HFFc6 (cell line): Measurements from ENCODE around the gene PANK2. TPM values are rescaled to one million over a fixed set of nuclear protein-coding genes. Genes with fewer than 3 reads are reported as not detected.

Experiments
- DNase-seq: peaks from one replicate; pipeline ENCODE4 v3.0.0-alpha.2; 2018
- H3K27ac Mint-ChIP-seq: 2 replicates; pipeline ENCODE4 v1.8.0; 2020; ENCODE audit warnings: mild to moderate bottlenecking, mixed read lengths
- H3K27me3 Mint-ChIP-seq: 2 replicates; pipeline ENCODE4 v1.8.0; 2021; ENCODE audit warnings: mild to moderate bottlenecking, moderate library complexity, mixed read lengths; ENCODE audit not compliant: insufficient read depth
- H3K36me3 Mint-ChIP-seq: 2 replicates; pipeline ENCODE4 v1.8.0; 2021; ENCODE audit warnings: low read depth, mixed read lengths
- H3K4me1 Mint-ChIP-seq: 2 replicates; pipeline ENCODE4 v1.8.0; 2020; ENCODE audit warnings: low read depth, mixed read lengths
- H3K4me3 Mint-ChIP-seq: 2 replicates; pipeline ENCODE4 v1.8.0; 2020; ENCODE audit warnings: mild to moderate bottlenecking, moderate library complexity, mixed read lengths
- H3K9me3 Mint-ChIP-seq: 2 replicates; pipeline ENCODE4 v1.8.0; 2020; ENCODE audit warnings: mild to moderate bottlenecking, mixed read lengths
- CTCF ChIP-seq: fragments of 200-600 bp; sonication (generic); IDR thresholded peaks from 2 replicates; pipeline ENCODE4 v1.5.0; 2021; ENCODE audit warnings: antibody characterized with exemption, mild to moderate bottlenecking
- total RNA-seq, 6 experiments: library from RNA; stranded (reverse); fragmentation: NEBNext Ultra II Directional; extraction: Animal tissue kit (Norgen Biotek cat#: 25700); gene quantifications; 2 replicates in 1 of 6; 3 replicates in 5 of 6; pipeline ENCODE4 v1.2.3, GENCODE V29; 2021

Gene PANK2
- total RNA-seq, 6 experiments from 2014 or later, result 34.5 to 40.7 (median 38.3) TPM

GRCh38 chr20:3865152-3865886 lies 23.9 kb upstream of the PANK2 start:
- Mint-ChIP-seq H3K27me3 (peaks cover under 1% of the 10 kb centered on the region; the same call in 1 of the 2 replicates), H3K36me3 (peaks cover 35% of the 10 kb centered on the region), H3K9me3 (no peaks in the 10 kb centered on the region), H3K4me3 (no peak overlapping the region), H3K27ac (no peak overlapping the region), H3K4me1 (peaks cover 2% of the 10 kb centered on the region; the same call in 1 of the 2 replicates)
- no peak for DNase-seq
- no peak for TF ChIP-seq CTCF

GRCh38 chr20:3865887-3866407 lies 23.2 kb upstream of the PANK2 start:
- no peaks in the 10 kb centered on the region for H3K9me3 Mint-ChIP-seq
- no peak overlapping the region for H3K27ac Mint-ChIP-seq
- H3K27me3 Mint-ChIP-seq, result peaks cover 3% of the 10 kb centered on the region
- no peak overlapping the region for H3K4me3 Mint-ChIP-seq
- DNase-seq, result no peak
- H3K36me3 Mint-ChIP-seq, result peaks cover 41% of the 10 kb centered on the region
- TF ChIP-seq CTCF, result no peak
- H3K4me1 Mint-ChIP-seq, result peaks cover 9% of the 10 kb centered on the region

GRCh38 chr20:3866464-3866863 lies 22.7 kb upstream of the PANK2 start:
- no peak for TF ChIP-seq CTCF
- Mint-ChIP-seq H3K9me3 (no peaks in the 10 kb centered on the region), H3K27ac (no peak overlapping the region), H3K27me3 (peaks cover 3% of the 10 kb centered on the region), H3K36me3 (peaks cover 37% of the 10 kb centered on the region), H3K4me1 (peaks cover 14% of the 10 kb centered on the region), H3K4me3 (no peak overlapping the region)
- DNase-seq, result no peak

- no peak overlapping the region for H3K4me3 Mint-ChIP-seq
- H3K27ac Mint-ChIP-seq, result no peak overlapping the region
- peaks cover 28% of the 10 kb centered on the region for H3K36me3 Mint-ChIP-seq
- H3K27me3 Mint-ChIP-seq, result peaks cover 3% of the 10 kb centered on the region
- H3K9me3 Mint-ChIP-seq, result no peaks in the 10 kb centered on the region
- DNase-seq, result no peak
- peaks cover 18% of the 10 kb centered on the region for H3K4me1 Mint-ChIP-seq
- no peak for TF ChIP-seq CTCF
These were observed 21.4 kb upstream of the PANK2 start for GRCh38 chr20:3867802-3868201.

GRCh38 chr20:3869839-3870634 lies 19.1 kb upstream of the PANK2 start:
- H3K27ac Mint-ChIP-seq, result peak overlapping the region; percentile 80; the same call in 1 of the 2 replicates
- no peaks in the 10 kb centered on the region for H3K9me3 Mint-ChIP-seq
- peaks cover 28% of the 10 kb centered on the region for H3K4me1 Mint-ChIP-seq
- H3K4me3 Mint-ChIP-seq, result no peak overlapping the region
- peaks cover 23% of the 10 kb centered on the region for H3K36me3 Mint-ChIP-seq
- peaks cover 3% of the 10 kb centered on the region for H3K27me3 Mint-ChIP-seq
- no peak for DNase-seq
- TF ChIP-seq CTCF, result no peak
